Neuronal stem cell (in vitro differentiated cells): Measurements from ENCODE around the gene PSMG1.

Experiments
- DNase-seq: peaks from one replicate; pipeline ENCODE4 v3.0.0-alpha.2; 2013; ENCODE audit warnings: low spot score
- H2AFZ ChIP-seq: one replicate; pipeline ENCODE4 v1.6.1; 2013; ENCODE audit warnings: mild to moderate bottlenecking, low read length, inconsistent platforms
- H2AK5ac ChIP-seq: 2 replicates; pipeline ENCODE4 v1.6.1; 2013; ENCODE audit warnings: low read depth, mild to moderate bottlenecking, inconsistent platforms, low read length, moderate library complexity, mixed read lengths
- H2BK120ac ChIP-seq: 2 replicates; pipeline ENCODE4 v1.6.1; 2013; ENCODE audit warnings: low read depth, mild to moderate bottlenecking, inconsistent platforms, low read length, moderate library complexity, mixed read lengths
- H2BK12ac ChIP-seq: one replicate; pipeline ENCODE4 v1.6.1; 2013; ENCODE audit warnings: low read length, inconsistent platforms
- H2BK15ac ChIP-seq: 2 replicates; pipeline ENCODE4 v1.6.1; 2013; ENCODE audit warnings: mild to moderate bottlenecking, low read length, inconsistent platforms, mixed read lengths
- H2BK5ac ChIP-seq: one replicate; pipeline ENCODE4 v1.6.1; 2013; ENCODE audit warnings: inconsistent platforms, mild to moderate bottlenecking, low read length, moderate library complexity
- H3K14ac ChIP-seq: one replicate; pipeline ENCODE4 v1.6.1; 2013; ENCODE audit warnings: low read length, inconsistent platforms
- H3K18ac ChIP-seq: 2 replicates; pipeline ENCODE4 v1.6.1; 2013; ENCODE audit warnings: low read length, inconsistent platforms
- H3K23ac ChIP-seq: 2 replicates; pipeline ENCODE4 v1.6.1; 2013; ENCODE audit warnings: low read depth, mild to moderate bottlenecking, mixed read lengths, low read length, inconsistent platforms; ENCODE audit not compliant: poor library complexity
- H3K27ac ChIP-seq: replicated peaks from 3 replicates; pipeline ENCODE4 v1.5.1; 2013; ENCODE audit warnings: low read length, inconsistent platforms
- H3K27me3 ChIP-seq, 3 experiments: 2 replicates each; pipeline ENCODE4 v1.6.1; 2013; ENCODE audit warnings: low read length in 3 of 3, mild to moderate bottlenecking in 2 of 3, inconsistent platforms in 1 of 3, low read depth in 1 of 3, mixed read lengths in 1 of 3, moderate library complexity in 1 of 3; ENCODE audit not compliant: control insufficient read depth in 3 of 3, insufficient read depth in 3 of 3
- H3K36me3 ChIP-seq, 2 donors: replicated peaks in 1 of 2; 2 replicates each; pipeline ENCODE4 v1.6.1; 2013; ENCODE audit warnings: low read length in 2 of 2; ENCODE audit not compliant: control insufficient read depth in 2 of 2, insufficient read depth in 2 of 2
- H3K4ac ChIP-seq: 2 replicates; pipeline ENCODE4 v1.6.1; 2013; ENCODE audit warnings: inconsistent platforms, mild to moderate bottlenecking, low read length, moderate library complexity
- H3K4me1 ChIP-seq, 2 donors: 1 replicate in 1 of 2; 2 replicates in 1 of 2; pipeline ENCODE4 v1.6.1; 2013; ENCODE audit warnings: low read length in 2 of 2, low read depth in 1 of 2; ENCODE audit not compliant: control insufficient read depth in 2 of 2, insufficient read depth in 1 of 2
- H3K4me2 ChIP-seq: one replicate; pipeline ENCODE4 v1.6.1; 2013; ENCODE audit warnings: mild to moderate bottlenecking, low read length, inconsistent platforms; ENCODE audit not compliant: insufficient read depth, poor library complexity, severe bottlenecking
- H3K4me3 ChIP-seq, 2 donors: 2 replicates each; pipeline ENCODE4 v1.5.1; 2013; ENCODE audit warnings: low read length in 2 of 2, mild to moderate bottlenecking in 2 of 2, inconsistent platforms in 1 of 2, moderate library complexity in 1 of 2
- H3K79me1 ChIP-seq: one replicate; pipeline ENCODE4 v1.6.1; 2013; ENCODE audit warnings: low read depth, mild to moderate bottlenecking, inconsistent platforms, low read length, moderate library complexity
- H3K9ac ChIP-seq: one replicate; pipeline ENCODE4 v1.6.1; 2013; ENCODE audit warnings: mild to moderate bottlenecking, low read depth, low read length, inconsistent platforms; ENCODE audit not compliant: poor library complexity
- H3K9me3 ChIP-seq, 2 donors: replicated peaks in 1 of 2; 2 replicates each; pipeline versions ENCODE3 to v1.6.1; 2013; ENCODE audit warnings: low read length in 2 of 2, mild to moderate bottlenecking in 2 of 2, inconsistent platforms in 1 of 2, low read depth in 1 of 2, mixed read lengths in 1 of 2, moderate library complexity in 1 of 2; ENCODE audit not compliant: control insufficient read depth in 2 of 2, insufficient read depth in 1 of 2
- H4K8ac ChIP-seq: one replicate; pipeline ENCODE4 v1.6.1; 2013; ENCODE audit warnings: low read depth, mild to moderate bottlenecking, inconsistent platforms, low read length, moderate library complexity
- H4K91ac ChIP-seq: one replicate; pipeline ENCODE4 v1.6.1; 2013; ENCODE audit warnings: low read length, low read depth, mild to moderate bottlenecking, inconsistent platforms; ENCODE audit not compliant: poor library complexity
- WGBS, 2 donors: extraction: QIAGEN DNeasy Blood & Tissue Kit; methylation state at CpG; one replicate each; pipeline ENCODE4 v1.1.7; 2013; ENCODE audit warnings: missing lambda C conversion rate in 2 of 2, mixed read lengths in 1 of 2; ENCODE audit not compliant: insufficient read length in 2 of 2, insufficient replicate concordance in 1 of 2; ENCODE audit errors: extremely low coverage in 2 of 2; 5-methylcytosine and 5-hydroxymethylcytosine counted together

Gene PSMG1

GRCh38 chr21:39126486-39126806 is 56.8 kb downstream of the PSMG1 start:
- Histone ChIP-seq H3K4ac (no peak overlapping the region), H3K36me3 (peaks cover 0 to 2% of the 10 kb centered on the region in 2 donors), H2BK12ac (no peak overlapping the region), H4K8ac (no peak overlapping the region), H2BK120ac (no peak overlapping the region), H2AK5ac (no peak overlapping the region), H3K4me1 (peaks cover 0 to 4% of the 10 kb centered on the region in 2 donors), H2BK15ac (no peak overlapping the region), H3K18ac (no peak overlapping the region), H2AFZ (peak overlapping the region; percentile 32), H3K79me1 (peaks cover under 1% of the 10 kb centered on the region), H3K9me3 (peaks cover 4 to 6% of the 10 kb centered on the region in 2 donors), H3K27me3 (no peaks in the 10 kb centered on the region), H3K23ac (no peak overlapping the region), H3K27ac (no peak overlapping the region), H2BK5ac (no peak overlapping the region), H3K4me2 (no peak overlapping the region), H3K9ac (no peak overlapping the region), H3K4me3 (no peak overlapping the region), H4K91ac (no peak overlapping the region), H3K14ac (no peak overlapping the region)
- no peak for DNase-seq
- WGBS, 2 donors = no CpG with 5 or more reads among the region's 4 CpGs

DNA sequence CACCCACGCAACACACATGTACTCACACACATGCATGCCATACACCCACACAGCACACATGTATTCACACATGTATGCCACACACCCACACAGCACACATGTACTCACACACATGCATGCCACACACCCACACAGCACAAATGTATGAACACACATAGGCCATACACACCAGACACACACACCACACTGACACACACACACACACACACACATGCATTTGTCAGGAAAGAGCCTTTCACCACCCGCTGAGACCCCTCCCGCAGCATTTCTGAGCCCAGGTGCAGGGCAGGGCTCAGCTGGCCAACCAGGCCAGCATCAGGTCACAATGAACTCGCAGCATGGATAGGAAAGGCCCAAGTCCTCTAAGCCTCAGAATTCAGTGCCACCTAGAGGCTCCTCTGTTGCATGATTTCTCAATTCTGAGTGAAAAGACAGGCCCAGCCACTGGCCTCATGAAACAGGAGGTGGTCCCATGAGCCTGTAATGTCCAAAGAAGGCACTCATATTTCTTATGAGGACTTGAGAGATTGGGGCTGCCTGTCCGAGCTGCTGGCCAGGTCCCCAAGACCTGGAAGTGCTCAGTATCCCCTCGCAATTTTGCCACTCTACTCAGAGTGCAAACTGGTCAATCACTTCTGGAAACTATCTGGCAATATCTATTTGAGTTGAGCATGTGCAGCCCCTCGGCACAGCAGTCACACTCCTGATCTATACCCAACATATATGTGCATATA is 57.3 kb downstream of the PSMG1 start:
- Histone ChIP-seq H4K8ac (peak overlapping the region; percentile 97), H3K9ac (peak overlapping the region; percentile 67), H4K91ac (no peak overlapping the region), H3K14ac (peak overlapping the region; percentile 97), H3K36me3 (peaks cover 0 to 2% of the 10 kb centered on the region in 2 donors), H2BK12ac (peak overlapping the region; percentile 68), H3K18ac (peak overlapping the region; percentile 76), H2AK5ac (no peak overlapping the region), H2BK15ac (no peak overlapping the region), H3K4me2 (no peak overlapping the region), H3K4me3 (peak overlapping the region in 1 of 2 donors; percentile 53), H3K4me1 (peaks cover 0 to 4% of the 10 kb centered on the region in 2 donors), H2BK5ac (no peak overlapping the region), H3K9me3 (peaks cover under 1 to 1% of the 10 kb centered on the region in 2 donors), H2AFZ (peak overlapping the region; percentile 32), H2BK120ac (no peak overlapping the region), H3K4ac (peak overlapping the region; percentile 55), H3K79me1 (peaks cover 2% of the 10 kb centered on the region), H3K23ac (no peak overlapping the region), H3K27ac (no peak overlapping the region), H3K27me3 (no peaks in the 10 kb centered on the region)
- peak; percentile 37 for DNase-seq
- no CpG with 5 or more reads among the region's 7 CpGs for WGBS, 2 donors
